K562 (cell line): ENCODE measurements around the gene ADGRB3. TPM values are rescaled to one million over a fixed set of nuclear protein-coding genes. Genes with fewer than 3 reads are reported as not detected.

ENCODE experiments used
- ARNT ChIP-seq, 2 experiments: fragments of 450-650 bp; IDR thresholded peaks; 2 replicates each; pipeline ENCODE4 v1.6.1; 2016; ENCODE audit warnings: mild to moderate bottlenecking in 1 of 2
- E2F5 ChIP-seq: sonication (generic); formaldehyde crosslinking; IDR thresholded peaks from 2 replicates; pipeline ENCODE4 v1.8.0; 2022; ENCODE audit warnings: mild to moderate bottlenecking, missing genetic modification reagents
- FOXJ2 ChIP-seq: fragments of 200-800 bp; sonication (Bioruptor generic); IDR thresholded peaks from 2 replicates; pipeline ENCODE4 v1.6.1; 2016; ENCODE audit warnings: missing genetic modification characterization, missing compliant biosample characterization
- NCOR1 ChIP-seq: fragments of 450-650 bp; IDR thresholded peaks from 2 replicates; pipeline ENCODE4 v1.6.1; 2016; ENCODE audit warnings: mild to moderate bottlenecking, moderate library complexity
- NFE2L1 ChIP-seq: fragments of 450-650 bp; IDR thresholded peaks from 2 replicates; pipeline ENCODE4 v1.6.1; 2016; ENCODE audit warnings: missing genetic modification characterization, low read depth, mild to moderate bottlenecking, missing compliant biosample characterization, moderate library complexity, borderline replicate concordance
- PKNOX1 ChIP-seq: fragments of 450-650 bp; IDR thresholded peaks from 2 replicates; pipeline ENCODE4 v1.6.1; 2016
- RCOR1 ChIP-seq, 2 experiments: IDR thresholded peaks; 2 replicates each; pipeline ENCODE4 v1.6.1; 2012; ENCODE audit warnings: low read depth in 2 of 2, low read length in 2 of 2, borderline replicate concordance in 1 of 2, improper control_type of control experiment in 1 of 2
- REST ChIP-seq, 2 experiments: fragments of 450-650 bp; formaldehyde crosslinking in 1 of 2; IDR thresholded peaks; 2 replicates each; pipeline versions ENCODE4 v1.4.0 to v1.6.1; 2014 to 2020; ENCODE audit warnings: mild to moderate bottlenecking in 2 of 2, borderline replicate concordance in 1 of 2, low read depth in 1 of 2
- SMARCC2 ChIP-seq: fragments of 450-650 bp; IDR thresholded peaks from 2 replicates; pipeline ENCODE4 v1.6.1; 2017; ENCODE audit warnings: antibody characterized with exemption, moderate library complexity, mild to moderate bottlenecking, low read depth
- UBTF ChIP-seq, 2 experiments: IDR thresholded peaks; 2 replicates each; pipeline ENCODE4 v1.6.1; 2012; ENCODE audit warnings: improper control_type of control experiment in 2 of 2, low read depth in 2 of 2, low read length in 2 of 2, borderline replicate concordance in 1 of 2
- ZBTB43 ChIP-seq: sonication (generic); formaldehyde crosslinking; IDR thresholded peaks from 2 replicates; pipeline ENCODE4 v1.8.0; 2023; ENCODE audit warnings: mild to moderate bottlenecking, missing genetic modification reagents
- ZNF507 ChIP-seq: conservative IDR thresholded peaks from 2 replicates; pipeline ENCODE4 v1.6.1; 2017; ENCODE audit warnings: missing genetic modification characterization, missing compliant biosample characterization
- ZNF583 ChIP-seq: fragments of 250-450 bp; sonication (Bioruptor Pico); IDR thresholded peaks from 2 replicates; pipeline ENCODE4 v1.4.0; 2020
- ZNF830 ChIP-seq: fragments of 250-450 bp; sonication (Bioruptor Pico); IDR thresholded peaks from 2 replicates; pipeline ENCODE4 v1.5.0; 2021; ENCODE audit warnings: mild to moderate bottlenecking
- polyA plus RNA-seq, 8 experiments: library from polyadenylated mRNA; depleted of rRNA in 4 of 8; stranded (reverse) in 5 of 8; unstranded in 3 of 8; fragments of >200 nt; fragmentation: Nextera tagmentation in 2 of 8; fragmentation: Illumina TruSeq in 1 of 8; extraction: Ambion mirVana in 2 of 8; extraction: Trizol in 1 of 8; gene quantifications; 2 replicates each; pipeline versions ENCODE4 v1.2.1 to v1.2.3, GENCODE V29; 2011 to 2014; ENCODE audit warnings: inconsistent platforms in 1 of 8, missing spikeins in 1 of 8
- total RNA-seq, 7 experiments: library from RNA; depleted of rRNA in 6 of 7; stranded (reverse); fragments of >200 nt in 6 of 7; fragmentation: Illumina TruSeq in 2 of 7; extraction: Trizol in 2 of 7; gene quantifications; 2 replicates each; pipeline versions ENCODE4 v1.2.1 to v1.2.3, GENCODE V29; 2011 to 2021; ENCODE audit warnings: low replicate concordance in 1 of 7

Gene ADGRB3
- total and polyA plus RNA-seq, 9 of the 15 experiments (the other 6 are each of a cell fraction or from before 2014, with no cell fraction given) = 0.90 to 7.8 (median 2.4) TPM

- TF ChIP-seq REST (IDR thresholded peaks at IDR 0.05; ENCODE audit: borderline replicate concordance) = 0 out of 2 replicates have a peak, but pooled peaks have one; percentile 4
- no peak for TF ChIP-seq REST (CRISPR knock-in tag; IDR thresholded peaks at IDR 0.05; ENCODE audit: low read depth)
- no peak for TF ChIP-seq ZNF507 (tag)
- peak; percentile 59 for TF ChIP-seq NCOR1
- TF ChIP-seq RCOR1 (IDR thresholded peaks at IDR 0.05; ENCODE audit: borderline replicate concordance in 1 of 2, low read depth in 2 of 2, low read length in 2 of 2) = peak in 1 of 2 experiments; percentile 52; a peak in 1 of 4 replicates
- TF ChIP-seq ZNF830 (CRISPR knock-in tag) = no peak
- no peak for TF ChIP-seq FOXJ2 (tag)
- no peak for TF ChIP-seq ZBTB43
- TF ChIP-seq E2F5 (CRISPR knock-in tag) = no peak
- TF ChIP-seq ARNT (IDR thresholded peaks at IDR 0.05) = no peak
- TF ChIP-seq SMARCC2 = peak; percentile 86
- no peak for TF ChIP-seq ZNF583 (CRISPR knock-in tag)
- peak; percentile 75 for TF ChIP-seq PKNOX1
- TF ChIP-seq NFE2L1 (tag) = no peak
- no peak for TF ChIP-seq UBTF (IDR thresholded peaks at IDR 0.05; ENCODE audit: borderline replicate concordance in 1 of 2, low read depth in 2 of 2, low read length in 2 of 2)
Observed at GRCh38 chr6:68716620-68717019, 81.5 kb downstream of the ADGRB3 start (continued).
